ENCODE measurements around the gene SMYD3.
"Not testable (repeated sequence)": the region's sequence is repeated elsewhere in the genome, so short reads cannot be mapped to it uniquely, and the experiment has no call there.

DNA sequence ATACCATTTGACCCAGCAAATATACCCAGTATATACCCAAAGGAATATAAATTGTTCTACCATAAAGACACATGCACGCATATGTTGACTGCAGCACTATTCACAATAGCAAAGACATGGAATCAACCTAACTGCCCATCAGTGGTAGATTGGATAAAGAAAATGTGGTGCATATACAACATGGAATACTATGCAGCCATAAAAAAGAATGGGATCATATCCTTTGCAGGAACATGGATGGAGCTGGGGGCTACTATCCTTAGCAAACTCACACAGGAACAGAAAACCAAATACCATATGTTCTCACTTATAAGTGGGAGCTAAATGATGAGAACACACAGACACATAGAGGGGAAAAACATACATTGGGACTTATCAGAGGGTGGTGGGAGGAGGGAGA is 766.7 kb downstream of the SMYD3 start:
- TF ChIP-seq ZC3H11A (IDR thresholded peaks at IDR 0.05; ENCODE audit: low read depth, low read length); HOMEZ (CRISPR knock-in tag; IDR thresholded peaks at IDR 0.05): not testable (repeated sequence)

Measured in K562 (cell line).